Fibroblast of pulmonary artery (primary cell): ENCODE data around the gene TMC1.

Experiments used
- DNase-seq: peaks from one replicate; pipeline ENCODE4 v3.0.0-alpha.2; 2010; ENCODE audit warnings: low read depth
- H3K4me3 ChIP-seq: replicated peaks from 2 replicates; pipeline ENCODE4 v1.5.1; 2011; ENCODE audit warnings: low read depth, mild to moderate bottlenecking, control low read depth, low read length, moderate library complexity
- TF ChIP-seq, protein P1 (sequence below): IDR thresholded peaks from 2 replicates; pipeline ENCODE4 v1.5.1; 2011; ENCODE audit warnings: mild to moderate bottlenecking, control low read depth, low read length, inconsistent platforms; ENCODE audit errors: missing control alignments

The TMC1 gene

DNA sequence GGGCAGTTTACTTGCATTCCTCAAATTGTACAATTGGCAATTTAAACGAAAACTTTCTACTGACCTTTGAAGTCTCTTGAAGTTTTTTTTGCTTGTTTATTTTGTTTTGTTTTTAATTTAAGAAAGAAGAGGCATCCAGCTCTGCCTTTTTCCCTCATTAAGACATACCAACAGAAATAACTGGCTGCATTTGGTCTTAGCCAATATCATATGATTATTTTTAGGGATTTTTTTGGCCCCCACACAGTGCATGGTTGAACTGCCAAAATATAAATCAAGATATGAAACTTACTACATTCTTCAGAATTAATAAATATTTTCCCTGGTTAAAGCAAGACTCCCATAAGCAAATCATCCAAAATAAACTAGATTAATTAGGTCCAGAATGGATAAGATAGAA lies 352.0 kb downstream of the TMC1 start:
- no peak overlapping the region for H3K4me3 ChIP-seq

GRCh38 chr9:72874344-72874743 lies 352.9 kb downstream of the TMC1 start:
- no peak overlapping the region for H3K4me3 ChIP-seq

More for the DNA sequence above, 352.0 kb downstream of the TMC1 start:
- TF ChIP-seq, protein P1, sequence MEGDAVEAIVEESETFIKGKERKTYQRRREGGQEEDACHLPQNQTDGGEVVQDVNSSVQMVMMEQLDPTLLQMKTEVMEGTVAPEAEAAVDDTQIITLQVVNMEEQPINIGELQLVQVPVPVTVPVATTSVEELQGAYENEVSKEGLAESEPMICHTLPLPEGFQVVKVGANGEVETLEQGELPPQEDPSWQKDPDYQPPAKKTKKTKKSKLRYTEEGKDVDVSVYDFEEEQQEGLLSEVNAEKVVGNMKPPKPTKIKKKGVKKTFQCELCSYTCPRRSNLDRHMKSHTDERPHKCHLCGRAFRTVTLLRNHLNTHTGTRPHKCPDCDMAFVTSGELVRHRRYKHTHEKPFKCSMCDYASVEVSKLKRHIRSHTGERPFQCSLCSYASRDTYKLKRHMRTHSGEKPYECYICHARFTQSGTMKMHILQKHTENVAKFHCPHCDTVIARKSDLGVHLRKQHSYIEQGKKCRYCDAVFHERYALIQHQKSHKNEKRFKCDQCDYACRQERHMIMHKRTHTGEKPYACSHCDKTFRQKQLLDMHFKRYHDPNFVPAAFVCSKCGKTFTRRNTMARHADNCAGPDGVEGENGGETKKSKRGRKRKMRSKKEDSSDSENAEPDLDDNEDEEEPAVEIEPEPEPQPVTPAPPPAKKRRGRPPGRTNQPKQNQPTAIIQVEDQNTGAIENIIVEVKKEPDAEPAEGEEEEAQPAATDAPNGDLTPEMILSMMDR: no peak
- no peak for DNase-seq

GRCh38 chr9:72875221-72875620 lies 353.8 kb downstream of the TMC1 start:
- TF ChIP-seq, protein P1: no peak
- DNase-seq: no peak
- H3K4me3 ChIP-seq: no peak overlapping the region

More at GRCh38 chr9:72874344-72874743, 352.9 kb downstream of the TMC1 start:
- DNase-seq: no peak
- TF ChIP-seq, protein P1: no peak

DNA sequence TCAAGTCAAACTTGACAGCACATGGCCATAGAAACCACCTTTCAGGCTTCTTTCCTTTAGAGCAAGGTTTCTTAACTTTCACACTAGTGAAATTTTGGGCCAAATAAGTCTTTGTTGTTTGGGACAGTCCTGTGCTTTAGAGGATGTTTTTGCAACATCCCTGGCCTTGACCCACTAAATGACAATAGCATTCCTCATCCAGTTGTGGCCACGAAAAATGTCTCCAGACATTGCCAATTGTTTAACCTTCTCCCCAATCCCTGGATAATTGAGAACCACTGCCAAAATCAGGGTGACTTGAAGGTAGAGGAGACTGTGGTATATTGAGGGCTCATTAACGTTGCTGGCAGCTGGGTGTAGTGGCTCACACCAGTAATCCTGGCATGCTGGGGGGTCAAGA lies 359.4 kb downstream of the TMC1 start:
- DNase-seq: no peak
- TF ChIP-seq, protein P1: no peak
- H3K4me3 ChIP-seq: no peak overlapping the region

DNA sequence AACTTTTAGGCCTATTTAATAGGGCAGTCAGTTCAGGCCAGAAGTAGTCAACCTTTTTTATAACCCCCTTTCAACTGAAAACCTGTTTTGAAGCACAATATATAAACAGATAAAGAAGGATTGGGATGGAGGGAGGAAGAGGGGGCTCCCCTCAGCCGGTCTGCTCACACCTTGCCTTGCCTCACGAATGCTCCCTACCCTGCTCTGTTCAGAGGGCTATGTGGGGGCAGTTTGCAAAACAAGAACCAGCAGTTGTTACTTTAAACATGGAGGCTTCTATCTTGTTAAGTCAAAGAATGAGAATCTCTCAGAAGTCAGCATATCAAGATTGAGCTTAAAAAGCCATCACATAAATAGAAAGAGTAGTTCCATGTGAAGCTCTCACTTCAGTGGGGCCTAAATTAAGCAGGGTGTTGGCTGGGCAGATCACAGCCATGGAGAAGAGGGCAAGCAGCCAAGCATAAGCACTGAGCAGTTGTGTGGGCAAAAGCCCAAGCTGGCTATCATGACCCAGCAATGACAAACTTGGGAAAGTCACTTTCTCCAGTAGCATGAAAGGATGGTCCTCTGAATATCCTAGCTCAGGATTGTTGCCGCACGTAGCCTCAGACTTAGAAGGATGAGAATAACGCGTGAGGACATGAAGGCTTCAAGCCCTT lies 360.8 kb downstream of the TMC1 start:
- DNase-seq: no peak
- no peak overlapping the region for H3K4me3 ChIP-seq
- TF ChIP-seq, protein P1: no peak

DNA sequence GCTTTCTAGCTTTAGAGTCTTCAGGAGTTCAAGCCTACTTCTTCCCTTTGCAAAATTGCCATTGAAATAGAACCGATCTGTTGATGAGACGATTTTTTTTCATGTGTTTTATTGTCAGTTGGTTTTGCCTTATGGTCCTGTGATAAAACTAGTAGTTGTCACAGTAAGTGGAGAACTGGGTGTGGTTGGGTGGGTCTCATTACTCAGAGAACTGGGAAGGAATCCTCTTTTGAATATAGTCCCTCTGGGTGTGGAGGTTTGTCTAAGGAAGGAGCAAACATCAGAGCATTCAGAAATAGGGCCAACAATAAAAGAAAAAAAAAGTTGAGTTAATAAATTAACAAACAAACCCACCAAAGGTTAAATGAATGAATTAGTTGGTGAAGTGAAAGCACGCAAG lies 362.5 kb downstream of the TMC1 start:
- TF ChIP-seq, protein P1: no peak
- no peak overlapping the region for H3K4me3 ChIP-seq
- no peak for DNase-seq

DNA sequence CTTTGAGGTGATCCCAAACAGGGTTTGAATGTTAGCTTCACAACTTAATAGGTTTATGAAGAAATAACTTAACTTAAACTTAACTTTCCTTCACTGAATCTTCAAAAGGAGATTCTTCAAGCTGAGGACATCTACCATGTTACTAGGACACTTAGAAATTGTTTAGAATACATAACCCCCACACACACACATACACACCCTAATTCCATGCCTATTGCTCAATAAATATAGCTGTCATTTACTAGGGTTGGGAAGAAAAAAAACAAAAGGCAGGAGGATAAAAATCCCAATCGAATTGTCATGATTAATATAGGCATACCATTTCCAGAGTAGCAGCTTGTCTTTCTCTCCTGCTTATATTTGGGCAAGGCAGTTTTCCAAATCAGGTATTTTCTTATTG lies 363.1 kb downstream of the TMC1 start:
- DNase-seq: no peak
- TF ChIP-seq, protein P1: no peak
- no peak overlapping the region for H3K4me3 ChIP-seq
